DMS53 treated with DMSO at 0.1 percent for 48 hours (cell line): ENCODE data around the gene MYH3.

Experiments used
- DNase-seq: peaks from one replicate; lab custom pipeline; 2025; ENCODE audit not compliant: unreplicated experiment; lab: John Stamatoyannopoulos, UW

The MYH3 gene

DNA sequence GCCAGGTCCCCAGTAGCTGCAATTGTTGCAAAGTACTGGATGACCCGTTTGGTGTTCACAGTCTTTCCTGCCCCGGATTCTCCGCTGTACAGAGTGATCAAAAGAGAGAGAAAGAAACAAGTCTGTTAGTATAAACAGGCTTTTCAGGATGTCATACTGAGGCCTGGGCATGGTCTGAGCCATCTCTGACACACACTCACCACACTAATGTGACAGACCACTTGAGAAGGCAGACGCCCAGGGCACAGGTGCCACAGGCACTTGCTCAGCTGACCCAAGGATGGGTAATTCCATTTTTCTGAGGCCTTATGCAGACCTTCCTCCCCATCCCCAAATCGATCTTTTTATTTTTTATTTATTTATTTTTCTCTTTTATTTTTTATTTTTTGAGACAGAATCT is 7.5 kb downstream of the MYH3 start:
- no peak for DNase-seq

DNA sequence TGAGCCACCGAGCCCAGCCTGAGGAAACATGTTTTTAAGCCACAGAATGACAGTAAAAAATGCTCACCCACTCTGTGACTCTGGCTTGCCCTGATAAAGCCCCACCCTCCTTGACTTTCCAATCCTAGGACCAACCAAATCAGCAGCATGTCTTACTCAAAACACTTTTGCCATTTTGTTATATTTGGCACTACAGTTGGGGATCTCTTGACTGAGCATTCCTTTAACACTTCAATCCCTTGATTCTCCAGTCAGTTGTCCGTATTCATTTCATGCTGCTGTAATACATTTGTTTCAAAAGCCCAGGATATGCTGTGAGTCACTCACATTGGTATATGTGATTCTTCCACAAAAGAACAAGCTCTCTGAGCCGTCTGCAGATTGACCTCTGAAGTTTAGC is 8.2 kb downstream of the MYH3 start:
- no peak for DNase-seq

DNA sequence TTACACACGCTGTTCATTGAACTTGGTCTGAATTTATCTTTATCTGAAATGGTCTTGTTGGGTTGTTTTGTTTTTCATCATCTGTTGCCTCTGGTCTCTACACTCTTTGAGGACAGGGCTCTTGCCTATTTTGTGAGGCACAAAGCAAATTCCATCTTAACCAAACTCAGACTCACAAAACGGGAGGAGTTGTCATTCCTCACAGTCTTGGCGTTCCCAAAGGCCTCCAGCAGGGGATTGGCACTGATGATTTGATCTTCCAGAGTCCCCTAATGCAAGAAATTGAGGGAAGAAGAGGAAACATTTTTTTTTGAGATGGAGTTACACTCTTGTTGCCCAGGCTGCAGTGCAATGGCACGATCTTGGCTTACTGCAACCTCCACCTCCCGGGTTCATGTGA is 8.7 kb downstream of the MYH3 start:
- DNase-seq = no peak

DNA sequence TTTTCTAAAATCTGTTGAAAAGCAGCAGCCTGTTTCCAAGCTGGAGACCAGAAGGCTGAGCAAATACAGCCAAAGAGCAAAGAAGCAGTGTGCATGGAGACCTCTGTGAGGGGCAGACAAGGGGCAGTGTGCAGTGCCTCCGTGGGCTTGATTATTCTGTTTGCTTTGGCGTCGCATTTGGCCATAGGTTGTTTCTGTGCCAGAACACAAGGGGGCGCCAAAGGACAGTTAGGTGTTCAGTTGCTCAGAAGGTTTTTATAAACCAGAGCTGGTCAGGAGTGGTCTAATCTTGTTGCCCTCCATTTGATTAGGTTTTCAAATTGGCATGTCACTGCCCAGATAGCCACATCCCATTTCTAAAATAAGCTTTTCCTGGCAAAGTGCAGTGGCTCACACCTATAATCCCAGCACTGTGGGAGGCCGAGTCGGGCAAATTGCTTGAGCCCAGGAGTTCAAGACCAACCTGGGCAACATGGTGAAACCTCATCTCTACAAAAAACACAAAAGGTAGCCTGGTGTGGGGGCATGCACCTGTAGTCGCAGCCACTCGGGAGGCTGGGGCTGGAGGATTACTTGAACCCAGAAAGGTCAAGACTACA is 10.6 kb downstream of the MYH3 start:
- peak; percentile 22 for DNase-seq

DNA sequence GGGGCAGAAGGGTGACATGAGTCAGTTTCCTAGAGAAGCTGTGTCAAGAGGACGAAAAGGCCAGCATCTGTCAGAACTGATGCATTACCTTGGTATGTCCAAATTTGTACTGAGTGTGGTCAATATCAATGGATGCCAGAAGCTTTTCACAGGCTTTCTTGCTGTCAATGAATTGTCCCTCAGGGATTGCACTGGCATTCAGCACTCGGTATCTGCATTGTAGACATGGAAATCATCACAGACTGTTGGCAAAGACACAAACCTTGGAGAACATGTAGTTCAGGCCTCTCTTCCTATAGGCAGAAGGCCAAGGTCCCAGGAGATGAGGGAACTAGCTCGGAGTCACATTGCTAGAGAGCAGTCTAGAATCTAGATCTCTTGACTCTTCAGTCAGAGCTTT is 16.6 kb downstream of the MYH3 start:
- no peak for DNase-seq

DNA sequence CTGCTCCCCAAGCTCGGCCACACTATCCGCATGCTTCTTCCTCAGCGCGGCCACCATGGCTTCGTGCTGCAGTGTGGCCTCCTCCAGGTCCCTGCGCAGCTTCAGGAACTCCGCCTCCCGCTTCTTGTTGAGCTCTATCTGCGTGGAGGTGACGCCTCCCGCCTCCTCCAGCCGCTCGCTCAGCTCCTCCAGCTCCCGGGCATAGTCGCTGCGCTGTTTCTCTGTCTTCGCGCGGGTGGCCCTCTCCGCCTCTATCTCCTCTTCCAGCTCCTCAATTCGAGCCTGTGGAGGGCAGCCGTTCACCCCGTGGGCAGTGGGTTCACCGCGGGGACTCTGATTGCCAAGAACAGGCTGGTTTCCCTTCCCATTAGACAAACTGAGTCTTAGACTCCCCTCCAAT is 19.0 kb downstream of the MYH3 start:
- no peak for DNase-seq

DNA sequence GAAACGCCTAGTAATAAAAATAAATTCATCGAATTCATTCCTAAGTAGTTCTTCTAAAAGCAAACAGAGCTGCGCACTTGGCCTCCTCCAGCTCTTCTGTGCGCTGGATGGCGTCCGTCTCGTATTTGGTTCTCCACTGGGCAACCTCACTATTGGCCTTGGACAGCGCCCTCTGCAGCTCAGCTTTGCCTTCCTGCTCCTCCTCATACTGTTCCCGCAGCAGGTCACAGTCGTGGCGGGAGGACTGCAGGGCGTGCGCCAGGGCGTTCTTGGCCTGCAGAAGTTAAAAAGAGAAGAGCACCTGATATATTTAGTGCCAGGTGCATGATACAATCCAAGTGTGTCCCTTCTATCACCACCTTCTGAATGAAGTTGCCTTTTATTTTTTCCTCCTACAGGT is 21.8 kb downstream of the MYH3 start:
- DNase-seq = no peak

DNA sequence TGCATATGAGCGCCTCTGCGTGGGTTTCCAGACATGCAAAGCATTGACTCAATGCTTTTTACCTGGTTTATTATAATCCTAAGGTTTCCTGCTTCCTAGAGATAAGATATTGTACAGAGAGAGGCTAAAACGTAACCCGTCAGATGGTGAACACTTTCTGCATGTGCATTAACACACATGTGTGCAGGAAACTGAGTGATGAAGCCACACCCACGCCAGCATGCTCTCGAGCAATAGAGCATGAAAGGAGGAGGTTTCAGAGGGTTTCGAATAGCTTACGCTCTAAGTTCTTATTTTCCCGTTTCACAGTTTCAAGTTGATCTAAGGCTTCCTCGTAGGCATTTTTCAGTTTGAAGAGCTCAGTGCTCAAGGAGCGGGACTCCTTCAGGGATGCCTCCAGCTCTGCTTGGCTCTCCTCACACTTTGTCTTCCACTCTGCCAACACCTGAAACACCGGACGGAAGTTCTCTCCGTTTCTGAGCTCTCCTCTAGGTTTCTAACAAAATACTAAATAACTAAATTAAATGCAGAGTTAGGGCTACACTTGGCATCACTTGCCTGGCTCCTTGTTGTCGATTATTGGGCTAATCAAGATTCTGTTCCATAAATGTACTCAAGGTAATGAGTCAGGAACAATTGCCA is 23.2 kb downstream of the MYH3 start:
- no peak for DNase-seq

DNA sequence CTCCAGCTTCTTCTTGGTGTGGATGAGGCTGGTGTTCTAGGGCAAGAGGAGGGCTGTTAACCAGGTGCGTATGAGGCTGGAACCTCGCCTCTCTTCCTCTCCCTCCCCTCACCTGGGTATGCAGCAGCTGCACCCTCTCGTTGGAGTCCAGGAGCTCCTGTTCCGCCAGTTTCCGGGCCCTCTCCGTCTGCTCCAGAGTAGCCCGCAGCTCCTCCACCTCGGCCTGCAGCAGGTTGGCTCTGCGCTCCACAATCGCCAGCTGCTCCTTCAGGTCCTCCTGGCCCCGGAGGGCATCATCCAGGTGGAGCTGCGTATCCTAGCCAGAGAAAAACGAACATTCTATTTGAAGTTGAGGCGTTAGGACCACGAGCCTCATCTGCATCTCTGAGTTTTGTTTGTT is 25.4 kb downstream of the MYH3 start:
- no peak for DNase-seq

DNA sequence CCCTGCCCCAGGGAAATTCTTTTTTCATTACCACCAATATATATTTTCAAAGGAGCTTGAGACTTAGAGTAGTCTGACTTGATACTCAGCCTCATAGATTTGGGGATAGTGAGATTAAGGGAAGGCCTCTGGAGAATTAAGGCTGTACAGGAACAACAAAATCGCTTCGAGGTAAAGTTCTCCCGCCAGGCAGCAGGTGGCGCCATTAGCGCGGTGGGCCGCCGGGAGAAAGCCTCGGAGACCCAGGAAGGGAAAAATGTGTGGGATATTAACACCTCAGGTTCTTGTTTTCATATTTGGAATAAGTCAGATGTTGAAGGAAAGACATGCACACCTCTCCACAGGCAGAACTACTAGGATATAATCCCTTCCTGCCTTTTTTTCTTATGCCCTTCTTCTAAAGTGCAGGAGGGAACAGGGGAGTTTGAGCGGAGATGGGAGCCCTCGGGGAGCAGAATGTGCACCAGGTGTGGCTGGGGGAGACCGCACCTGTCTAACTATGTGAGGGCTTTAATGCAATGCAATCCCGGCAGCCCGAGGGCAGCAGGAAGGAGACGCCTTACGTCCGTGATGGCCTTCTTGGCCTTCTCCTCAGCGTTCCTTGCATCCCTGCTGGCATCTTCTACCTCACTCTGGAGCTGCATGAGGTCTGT is 25.9 kb downstream of the MYH3 start:
- DNase-seq = no peak

DNA sequence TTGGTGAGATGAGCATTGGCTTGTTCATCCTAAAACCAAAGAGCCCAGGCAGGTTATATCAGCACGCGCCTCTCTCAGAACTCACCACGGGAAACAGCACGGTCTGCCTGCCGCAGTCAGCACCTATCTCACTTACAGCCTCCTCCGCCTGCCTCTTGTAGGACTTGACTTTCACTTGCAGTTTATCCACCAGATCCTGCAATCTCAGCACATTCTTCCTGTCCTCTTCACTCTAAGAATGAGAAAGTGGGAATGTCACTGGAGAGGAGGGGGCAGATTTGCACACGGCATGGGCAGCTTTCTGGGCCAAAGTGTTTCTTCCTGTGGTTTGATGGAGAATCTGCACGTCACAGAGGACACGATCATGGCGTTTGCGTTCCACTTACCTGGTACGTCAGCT is 27.4 kb downstream of the MYH3 start:
- no peak for DNase-seq

DNA sequence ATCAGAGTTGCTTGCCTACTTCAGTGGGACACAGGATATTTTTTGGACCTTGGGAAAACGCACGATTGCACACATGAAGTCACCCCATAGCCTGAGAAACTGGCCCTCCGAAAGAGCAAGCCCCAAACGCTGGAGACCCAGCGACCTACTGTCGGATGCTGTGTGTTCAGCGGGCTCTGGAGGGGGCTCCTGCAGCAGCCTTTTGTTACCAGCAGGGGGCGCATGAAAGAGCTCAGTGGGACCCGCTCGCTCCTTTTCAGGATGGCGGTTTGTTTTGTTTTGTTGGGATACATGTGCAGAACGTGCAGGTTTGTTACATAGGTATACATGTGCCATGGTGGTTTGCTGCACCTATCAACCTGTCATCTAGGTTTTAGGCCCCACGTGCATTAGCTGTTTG is 28.4 kb downstream of the MYH3 start:
- no peak for DNase-seq

DNA sequence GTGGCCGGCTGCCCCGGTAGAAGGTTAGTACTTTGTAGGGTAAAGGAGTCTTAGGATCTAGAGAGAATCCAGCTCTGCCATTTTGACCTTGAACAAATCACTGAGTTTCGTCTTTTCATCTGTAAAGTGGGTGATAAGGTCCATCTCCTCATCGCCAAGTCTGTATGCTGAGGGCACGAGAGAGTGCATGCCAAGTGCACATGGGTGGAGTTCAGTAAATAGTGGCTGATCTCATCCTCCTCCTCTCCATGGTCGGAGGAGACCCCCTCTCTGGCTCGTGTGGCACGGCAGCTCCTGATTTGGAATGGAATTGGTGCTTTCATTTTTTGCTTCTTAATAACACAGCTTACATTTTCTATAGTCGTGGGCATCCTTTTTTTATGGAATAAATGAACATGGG is 30.7 kb downstream of the MYH3 start:
- DNase-seq = no peak

DNA sequence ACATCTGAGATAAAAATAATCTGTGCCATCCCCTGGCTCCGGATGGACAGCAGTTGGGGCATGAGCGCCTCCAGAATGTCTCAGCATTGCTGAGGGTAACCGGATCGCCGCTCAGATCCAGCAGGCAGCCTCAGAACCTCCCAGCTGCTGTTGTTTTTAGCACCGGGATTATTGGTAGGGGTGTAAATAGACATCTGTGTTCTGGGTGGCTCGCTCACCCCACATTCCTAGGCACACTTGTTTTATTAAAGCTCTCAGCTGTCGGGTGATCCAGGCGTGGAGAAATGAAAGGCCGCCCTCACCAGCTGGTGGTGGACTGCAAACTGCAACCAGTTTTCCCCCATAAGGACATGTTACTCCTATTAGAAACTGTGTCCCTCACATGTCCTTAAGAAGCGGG is 32.1 kb downstream of the MYH3 start:
- DNase-seq = no peak

DNA sequence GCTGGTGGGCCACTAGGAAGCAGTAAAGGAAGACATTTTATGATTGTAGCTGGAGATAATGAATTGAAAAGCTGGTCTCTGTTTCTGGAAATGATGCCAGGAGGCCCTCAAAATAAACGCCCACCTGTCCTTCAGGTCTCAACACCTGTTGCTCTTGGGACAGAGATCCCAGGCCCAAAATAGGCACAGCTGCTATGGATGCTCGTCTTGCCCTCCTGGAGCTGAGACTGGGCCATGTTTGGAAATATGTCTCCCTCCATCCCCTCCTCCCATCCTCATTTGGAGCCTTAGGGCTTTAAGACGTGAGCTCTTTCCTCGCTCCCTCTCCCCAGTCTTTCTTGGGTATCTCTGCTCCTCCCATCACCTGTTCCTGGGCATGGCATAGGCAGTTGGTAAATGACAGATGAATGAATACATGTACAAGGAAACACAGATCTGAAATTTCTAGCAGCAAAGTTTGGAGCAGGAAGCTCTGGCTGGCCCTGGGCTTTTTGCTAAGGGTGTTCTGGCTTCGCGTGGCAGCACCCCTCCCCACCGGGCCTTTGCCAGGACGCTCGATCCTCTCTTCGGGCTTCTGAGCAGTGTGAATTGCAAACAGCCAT is 33.3 kb downstream of the MYH3 start:
- no peak for DNase-seq

DNA sequence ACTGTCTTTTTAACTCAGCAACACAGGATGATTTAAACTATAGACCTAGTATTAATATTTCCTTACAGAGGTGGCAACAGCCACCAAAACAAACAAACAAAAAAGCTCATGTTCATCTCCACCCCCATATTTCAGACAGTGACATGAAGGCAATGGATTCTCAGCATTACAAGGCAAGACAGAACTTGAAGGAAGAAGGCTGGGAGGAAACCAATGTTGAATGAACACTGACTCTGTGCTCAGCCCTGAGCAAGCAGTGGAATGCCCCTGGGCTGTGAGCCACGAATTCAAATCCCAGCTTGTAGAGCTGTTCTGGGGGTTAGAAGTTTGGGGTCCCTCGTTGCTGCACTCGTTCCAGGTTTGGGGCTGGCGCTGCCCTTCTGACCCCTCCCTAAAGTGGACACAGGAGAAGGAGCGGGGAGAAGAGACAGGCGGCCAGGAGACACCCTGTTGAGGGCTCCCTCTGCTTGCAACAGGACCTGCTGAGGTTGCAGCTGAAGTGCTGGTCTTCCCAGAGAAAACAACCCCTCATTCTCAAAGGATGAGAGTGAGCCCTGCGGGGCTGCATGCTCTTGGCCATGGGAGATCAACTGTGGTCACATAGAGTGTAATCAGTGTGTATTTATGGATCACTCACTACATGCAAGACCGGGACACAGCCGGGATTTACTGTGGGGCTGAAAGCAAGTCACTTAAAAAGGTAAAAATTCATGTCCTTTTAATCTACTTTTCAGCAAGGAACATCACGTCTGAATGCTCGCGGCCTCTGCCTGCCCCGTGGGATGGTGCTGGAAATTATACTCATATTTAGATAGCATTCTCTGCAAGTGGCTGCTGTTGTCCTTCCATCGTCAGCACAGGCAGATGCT is 34.3 kb downstream of the MYH3 start:
- DNase-seq = no peak

DNA sequence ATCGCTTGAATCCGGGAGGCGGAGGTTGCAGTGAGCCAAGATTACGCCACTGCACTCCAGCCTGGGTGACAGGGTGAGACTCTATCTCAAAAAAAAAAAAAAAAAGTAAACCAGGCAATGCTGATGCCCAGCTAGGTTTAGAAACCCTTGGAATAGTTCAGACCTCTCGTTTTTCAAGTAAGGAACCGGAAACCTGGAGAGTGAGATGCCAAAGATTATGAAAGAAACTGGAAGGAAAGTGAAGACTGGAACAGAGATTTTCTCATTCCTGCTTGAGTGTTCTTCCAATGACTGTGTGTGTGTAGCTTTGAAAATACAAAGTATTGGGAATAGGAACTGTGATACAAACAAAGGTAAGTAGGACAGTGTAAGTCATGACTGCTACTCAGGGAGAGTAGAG is 35.7 kb downstream of the MYH3 start:
- DNase-seq = no peak

DNA sequence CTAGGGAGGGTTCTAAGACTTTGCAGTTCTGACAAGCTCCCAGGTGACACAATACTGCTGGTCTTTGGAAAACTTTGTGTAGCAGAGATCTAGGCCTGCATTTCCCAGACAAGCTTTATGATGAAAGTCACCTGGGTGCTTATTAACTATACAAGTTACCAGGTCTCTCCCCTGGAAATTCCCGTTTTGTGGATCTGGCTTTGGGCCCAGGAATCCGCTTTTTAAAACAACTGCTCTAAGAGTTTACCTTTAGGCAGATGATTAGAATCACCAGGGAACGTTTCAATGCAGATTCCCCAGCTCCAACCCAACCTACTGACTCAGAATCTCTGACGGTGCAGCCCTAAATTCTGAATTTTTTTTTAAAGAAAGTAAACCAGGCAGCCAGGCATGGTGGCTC is 36.3 kb downstream of the MYH3 start:
- no peak for DNase-seq

DNA sequence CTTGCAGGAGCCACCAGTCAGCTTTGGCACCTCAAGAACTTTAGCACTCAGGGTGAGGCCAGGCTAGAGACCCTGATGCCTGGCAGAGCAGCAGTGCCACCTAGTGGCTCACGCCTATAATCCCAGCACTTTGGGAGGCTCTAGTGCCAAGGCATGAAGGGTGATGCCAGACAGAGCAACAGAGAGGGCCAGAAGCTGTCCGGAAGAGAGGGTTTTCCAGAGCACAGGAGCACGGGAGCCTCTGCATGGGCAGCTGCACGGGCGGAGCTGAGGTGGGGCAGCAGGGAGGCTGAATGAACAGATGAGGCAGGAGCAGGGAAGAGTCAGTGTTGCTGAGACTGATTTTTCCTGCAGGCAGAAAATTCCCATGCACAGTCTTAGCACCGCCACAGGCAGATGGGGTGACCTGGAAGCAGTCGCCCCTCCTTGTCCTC is 38.9 kb downstream of the MYH3 start:
- DNase-seq = peak; percentile 1

DNA sequence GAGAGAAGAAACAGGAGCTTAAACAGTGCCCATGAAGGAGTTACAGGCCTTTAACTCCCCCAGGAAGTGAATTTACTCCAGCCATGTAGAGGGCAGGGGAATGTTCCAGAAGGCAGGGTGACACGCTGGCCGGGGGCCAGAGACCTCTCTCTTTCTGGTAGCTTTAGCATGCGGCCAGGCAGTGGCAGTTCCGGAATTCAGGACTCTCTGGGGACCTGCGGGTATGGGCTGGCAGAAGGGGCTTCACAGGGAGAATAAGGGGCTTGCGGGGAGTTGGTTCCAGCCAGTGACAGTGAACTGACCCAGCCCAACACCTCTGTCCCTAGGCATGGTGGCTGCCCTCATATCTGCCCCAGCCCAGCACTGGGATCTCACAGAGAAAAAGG is 40.0 kb downstream of the MYH3 start:
- DNase-seq = no peak

DNA sequence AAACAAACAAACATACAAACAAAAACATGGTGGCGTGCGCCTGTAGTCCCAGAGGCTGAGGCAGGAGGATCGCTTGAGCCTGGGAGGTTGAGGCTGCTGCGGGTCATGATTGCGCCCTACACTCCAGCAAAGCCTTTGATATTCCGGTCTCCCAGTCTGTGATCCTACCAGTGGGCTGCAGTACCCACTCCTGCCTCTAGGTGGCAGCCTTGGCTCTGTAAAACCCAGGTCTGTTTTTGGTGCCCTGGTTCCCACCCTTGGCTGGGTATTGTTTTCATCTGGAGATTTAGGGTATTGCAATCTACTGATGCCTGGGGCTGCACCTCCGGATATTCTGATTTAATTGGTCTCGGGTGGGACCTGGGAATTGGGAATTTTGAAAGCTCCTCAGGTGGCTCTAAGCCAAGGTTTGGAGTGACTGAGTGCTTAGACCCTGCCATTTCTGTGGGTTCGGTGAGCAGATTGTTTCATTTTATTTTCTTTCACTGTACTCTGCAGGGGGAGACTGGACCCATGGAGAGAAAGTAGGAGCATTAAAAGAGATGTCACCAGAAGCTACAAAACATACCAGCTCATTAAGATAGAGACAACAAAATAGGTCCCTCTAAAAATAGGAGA is 40.5 kb downstream of the MYH3 start:
- DNase-seq = no peak
